ENCODE results near the gene GAL3ST2. TPM values are rescaled to one million over a fixed set of nuclear protein-coding genes. Genes with fewer than 3 reads are reported as not detected.

The GAL3ST2 gene
- total and polyA plus RNA-seq, 12 donors = 0.16 to 1.8 (median 0.61) TPM; not detected in 4

GRCh38 chr2:241844831-241845578 lies 68.4 kb downstream of the GAL3ST2 start:
- Histone ChIP-seq H3K27me3 (no peaks in the 10 kb centered on the region), H3K9me3 (replicated peaks in 1 of 3) (no peaks in the 10 kb centered on the region), H3K4me1 (replicated peaks in 1 of 2) (peaks cover 0 to 7% of the 10 kb centered on the region in 2 donors), H3K36me3 (replicated peaks in 1 of 2) (no peaks in the 10 kb centered on the region), H3K27ac (no peak overlapping the region), H3K4me3 (peak overlapping the region in 1 of 4 donors; percentile 59)
- 81 to 86% (median 83%) methylated on average over 19 to 37 of the region's 37 CpGs for WGBS, 4 donors
- intact Hi-C loops (cut with DNase I) = no loop called here
- TF ChIP-seq CTCF (IDR thresholded peaks at IDR 0.05) = no peak
- no peak for TF ChIP-seq POLR2A (IDR thresholded peaks at IDR 0.05)
- peak in 2 of 7 donors; percentile 17 to 49 for DNase-seq

GRCh38 chr2:241846406-241846805 lies 69.8 kb downstream of the GAL3ST2 start:
- no peaks in the 10 kb centered on the region for H3K9me3 ChIP-seq (replicated peaks in 1 of 3)
- intact Hi-C loops (cut with DNase I) = no loop called here
- H3K27me3 ChIP-seq = no peaks in the 10 kb centered on the region
- TF ChIP-seq CTCF (IDR thresholded peaks at IDR 0.05) = no peak
- no peak for TF ChIP-seq POLR2A (IDR thresholded peaks at IDR 0.05)
- 86 to 93% (median 88%) methylated on average over 21 to 22 of the region's 22 CpGs for WGBS, 4 donors
- H3K4me3 ChIP-seq = no peak overlapping the region
- H3K36me3 ChIP-seq (replicated peaks in 1 of 2) = no peaks in the 10 kb centered on the region
- H3K27ac ChIP-seq = no peak overlapping the region
- DNase-seq = peak in 1 of 7 donors; percentile 17
- peaks cover 0 to 7% of the 10 kb centered on the region in 2 donors for H3K4me1 ChIP-seq (replicated peaks in 1 of 2)

GRCh38 chr2:241848761-241849615 lies 72.4 kb downstream of the GAL3ST2 start:
- DNase-seq = peak in 2 of 7 donors; percentile 17 to 35
- Histone ChIP-seq H3K4me3 (no peak overlapping the region), H3K36me3 (replicated peaks in 1 of 2) (no peaks in the 10 kb centered on the region), H3K27ac (no peak overlapping the region), H3K9me3 (replicated peaks in 1 of 3) (no peaks in the 10 kb centered on the region), H3K27me3 (no peaks in the 10 kb centered on the region), H3K4me1 (replicated peaks in 1 of 2) (peaks cover 0 to 7% of the 10 kb centered on the region in 2 donors)
- TF ChIP-seq POLR2A (IDR thresholded peaks at IDR 0.05) (no peak), CTCF (IDR thresholded peaks at IDR 0.05) (no peak)
- WGBS, 4 donors = 88 to 96% (median 91%) methylated on average over 29 to 39 of the region's 39 CpGs
- intact Hi-C loops (cut with DNase I) = no loop called here

Data from adrenal gland (tissue), 12 donors.